ENCODE data around the gene HSPA12B.

HSPA12B gene

DNA sequence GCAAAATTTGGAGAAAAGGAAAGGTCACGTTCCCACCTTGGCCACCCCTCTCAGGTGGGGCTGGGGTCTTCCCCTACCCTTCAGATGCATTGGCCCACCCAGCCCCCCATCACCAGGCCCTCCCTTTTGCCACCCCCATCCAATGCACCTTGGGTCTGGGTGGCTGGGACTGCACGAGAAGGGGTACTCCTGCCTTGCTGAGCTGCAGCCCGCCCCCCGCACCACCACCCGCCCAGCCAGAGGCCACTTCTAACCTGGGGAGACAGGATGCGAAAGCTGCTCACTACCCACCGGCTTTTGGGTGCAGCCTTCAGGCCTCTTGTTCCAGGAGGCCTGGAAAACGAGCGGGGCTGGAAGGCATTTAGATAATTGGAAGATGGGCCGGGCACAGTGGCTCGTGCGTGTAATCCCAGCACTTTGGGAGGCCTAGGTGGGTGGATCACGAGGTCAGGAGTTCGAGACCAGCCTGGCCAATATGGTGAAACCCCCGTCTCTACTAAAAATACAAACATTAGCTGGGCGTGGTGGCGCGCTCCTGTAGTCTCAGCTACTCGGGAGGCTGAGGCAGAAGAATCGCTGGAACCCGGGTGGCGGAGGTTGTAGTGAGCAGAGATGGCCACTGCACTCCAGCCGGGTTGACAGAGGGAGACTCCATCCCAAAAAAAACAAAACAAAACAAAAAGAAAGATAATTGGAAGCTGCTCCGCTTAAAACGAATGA is 62.4 kb downstream of the HSPA12B start:
- no peak for DNase-seq (ENCODE audit: low spot score)
- TF ChIP-seq, protein P1, sequence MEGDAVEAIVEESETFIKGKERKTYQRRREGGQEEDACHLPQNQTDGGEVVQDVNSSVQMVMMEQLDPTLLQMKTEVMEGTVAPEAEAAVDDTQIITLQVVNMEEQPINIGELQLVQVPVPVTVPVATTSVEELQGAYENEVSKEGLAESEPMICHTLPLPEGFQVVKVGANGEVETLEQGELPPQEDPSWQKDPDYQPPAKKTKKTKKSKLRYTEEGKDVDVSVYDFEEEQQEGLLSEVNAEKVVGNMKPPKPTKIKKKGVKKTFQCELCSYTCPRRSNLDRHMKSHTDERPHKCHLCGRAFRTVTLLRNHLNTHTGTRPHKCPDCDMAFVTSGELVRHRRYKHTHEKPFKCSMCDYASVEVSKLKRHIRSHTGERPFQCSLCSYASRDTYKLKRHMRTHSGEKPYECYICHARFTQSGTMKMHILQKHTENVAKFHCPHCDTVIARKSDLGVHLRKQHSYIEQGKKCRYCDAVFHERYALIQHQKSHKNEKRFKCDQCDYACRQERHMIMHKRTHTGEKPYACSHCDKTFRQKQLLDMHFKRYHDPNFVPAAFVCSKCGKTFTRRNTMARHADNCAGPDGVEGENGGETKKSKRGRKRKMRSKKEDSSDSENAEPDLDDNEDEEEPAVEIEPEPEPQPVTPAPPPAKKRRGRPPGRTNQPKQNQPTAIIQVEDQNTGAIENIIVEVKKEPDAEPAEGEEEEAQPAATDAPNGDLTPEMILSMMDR (IDR thresholded peaks at IDR 0.05; ENCODE audit: extremely low read depth, missing control alignments) = no peak

DNA sequence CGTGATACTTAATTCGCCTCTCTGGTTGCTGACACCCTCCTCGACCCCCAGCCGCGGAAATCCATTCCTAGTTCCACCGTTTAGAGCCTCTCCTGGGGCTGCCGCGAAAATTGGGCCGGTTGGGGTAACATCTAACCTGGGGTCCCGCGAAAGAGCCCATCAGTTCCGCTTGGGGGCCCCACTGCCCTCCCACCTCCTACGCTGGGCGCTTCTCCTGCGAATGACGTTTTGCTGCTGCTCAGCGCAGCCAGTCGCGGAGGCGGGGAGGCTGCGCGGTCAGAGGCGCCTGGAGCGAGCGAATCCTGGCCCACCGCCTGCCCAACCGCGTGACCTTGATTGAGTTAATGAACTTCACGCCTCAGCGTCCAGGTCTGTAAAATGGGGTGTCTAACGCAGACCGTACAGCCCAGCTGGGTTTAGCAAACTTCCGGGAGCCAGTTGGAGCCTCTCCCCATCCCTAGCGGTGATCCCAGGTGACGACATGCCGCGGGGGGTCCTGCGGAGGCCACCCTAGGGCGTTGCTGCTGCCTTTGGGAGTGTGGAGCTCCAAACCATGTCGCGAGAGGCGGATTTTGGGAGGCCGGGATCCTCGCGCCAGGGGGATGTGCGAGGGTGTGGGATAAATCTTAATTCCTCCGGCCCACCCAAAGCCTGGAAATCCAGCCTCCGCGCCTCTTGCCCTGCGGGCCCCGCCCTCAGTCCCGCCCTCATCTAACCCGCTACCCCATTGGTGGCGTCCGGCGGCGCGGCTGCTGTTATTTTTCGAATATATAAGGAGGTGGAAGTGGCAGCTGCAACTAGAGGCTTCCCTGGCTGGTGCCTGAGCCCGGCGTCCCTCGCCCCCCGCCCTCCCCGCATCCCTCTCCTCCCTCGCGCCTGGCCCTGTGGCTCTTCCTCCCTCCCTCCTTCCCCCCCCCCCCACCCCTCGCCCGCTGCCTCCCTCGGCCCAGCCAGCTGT is 63.3 kb downstream of the HSPA12B start, which contains the start of gene CDC25B:
Gene CDC25B, plus strand, starts transcription at position 800 of the 958 bp plus-strand sequence. CDS start 222 bp downstream, outside the sequence.
- TF ChIP-seq, protein P1 (IDR thresholded peaks at IDR 0.05; ENCODE audit: extremely low read depth, missing control alignments) = peak; percentile 7
- peak; percentile 93 for DNase-seq (ENCODE audit: low spot score)

DNA sequence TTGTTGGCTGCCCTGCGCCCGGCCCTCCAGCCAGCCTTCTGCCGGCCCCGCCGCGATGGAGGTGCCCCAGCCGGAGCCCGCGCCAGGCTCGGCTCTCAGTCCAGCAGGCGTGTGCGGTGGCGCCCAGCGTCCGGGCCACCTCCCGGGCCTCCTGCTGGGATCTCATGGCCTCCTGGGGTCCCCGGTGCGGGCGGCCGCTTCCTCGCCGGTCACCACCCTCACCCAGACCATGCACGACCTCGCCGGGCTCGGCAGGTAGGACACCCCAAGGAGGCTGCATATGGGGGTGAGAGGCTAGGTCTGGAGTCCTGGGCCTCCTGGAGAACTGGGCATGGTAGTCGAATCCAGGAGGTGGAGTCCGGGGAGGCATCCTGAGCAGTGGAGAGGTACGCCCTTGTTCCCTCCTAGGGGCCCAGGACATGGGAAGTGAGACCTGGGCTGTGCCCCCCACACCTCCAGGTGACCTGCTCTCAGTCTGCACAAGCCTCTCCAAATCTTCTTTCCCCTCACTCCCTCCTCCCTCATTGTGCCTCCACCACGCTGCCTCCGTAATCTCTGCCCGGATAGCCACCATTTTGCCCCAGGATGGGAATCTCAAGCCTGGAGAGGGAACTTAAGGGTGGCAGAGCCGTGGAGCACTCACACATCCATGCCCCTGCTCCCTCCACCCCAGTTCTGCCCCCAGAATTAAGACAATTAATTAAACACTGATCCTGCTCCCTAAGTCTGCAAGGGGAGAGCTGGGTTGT is 64.2 kb downstream of the HSPA12B start:
- TF ChIP-seq, protein P1 (IDR thresholded peaks at IDR 0.05; ENCODE audit: extremely low read depth, missing control alignments) = no peak
- DNase-seq (ENCODE audit: low spot score) = no peak

DNA sequence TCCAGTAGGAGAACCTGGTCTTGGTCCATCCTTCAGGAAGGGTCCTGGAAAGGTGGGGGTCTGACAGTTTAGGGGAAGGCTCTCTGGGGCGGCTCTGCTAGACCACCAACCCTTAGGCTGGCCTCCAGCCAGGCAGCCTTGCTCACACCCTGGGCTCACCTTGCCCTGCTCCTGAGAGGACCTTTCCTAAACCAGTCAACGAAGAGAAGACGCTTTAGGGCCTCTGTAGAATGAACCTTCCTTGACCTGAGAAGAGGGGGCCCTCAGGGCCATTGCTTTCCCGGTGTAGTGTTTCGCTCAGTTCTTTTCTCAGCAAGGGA is 64.7 kb downstream of the HSPA12B start:
- TF ChIP-seq, protein P1 (IDR thresholded peaks at IDR 0.05; ENCODE audit: extremely low read depth, missing control alignments) = no peak
- no peak for DNase-seq (ENCODE audit: low spot score)

DNA sequence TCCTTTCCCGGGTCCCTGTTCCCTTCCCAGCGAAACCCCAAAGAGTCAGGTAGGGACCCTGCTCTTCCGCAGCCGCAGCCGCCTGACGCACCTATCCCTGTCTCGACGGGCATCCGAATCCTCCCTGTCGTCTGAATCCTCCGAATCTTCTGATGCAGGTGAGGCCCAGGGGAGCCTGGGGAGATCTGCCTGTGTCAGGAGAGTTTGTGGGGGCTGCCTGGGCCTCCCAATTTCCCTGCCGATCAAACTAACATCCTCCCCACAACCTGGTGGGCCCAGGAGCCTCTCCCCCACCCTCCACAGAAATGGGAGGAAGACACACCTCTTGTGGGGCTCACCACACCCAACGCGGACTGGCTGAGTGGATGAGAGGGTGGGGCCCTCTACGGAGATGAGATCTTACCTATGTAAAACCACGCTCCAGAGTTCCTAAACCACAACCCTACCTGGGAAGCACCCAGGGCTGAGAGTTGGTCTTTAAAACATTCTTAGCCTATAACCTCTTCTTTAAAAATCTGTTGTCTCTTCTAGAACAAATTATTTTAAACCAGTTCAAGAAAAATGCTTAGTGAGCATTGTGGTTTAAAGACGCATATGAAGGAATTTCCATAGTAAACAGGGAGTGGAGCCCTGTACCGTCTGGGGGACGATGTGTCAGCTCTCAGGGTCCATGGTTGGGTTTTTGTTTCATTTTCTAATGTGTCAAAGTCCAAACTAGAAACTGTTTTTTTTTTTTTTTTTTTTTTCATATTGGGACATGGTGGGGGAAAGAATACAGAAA is 65.3 kb downstream of the HSPA12B start:
- DNase-seq (ENCODE audit: low spot score) = peak; percentile 73
- TF ChIP-seq, protein P1 (IDR thresholded peaks at IDR 0.05; ENCODE audit: extremely low read depth, missing control alignments) = no peak

DNA sequence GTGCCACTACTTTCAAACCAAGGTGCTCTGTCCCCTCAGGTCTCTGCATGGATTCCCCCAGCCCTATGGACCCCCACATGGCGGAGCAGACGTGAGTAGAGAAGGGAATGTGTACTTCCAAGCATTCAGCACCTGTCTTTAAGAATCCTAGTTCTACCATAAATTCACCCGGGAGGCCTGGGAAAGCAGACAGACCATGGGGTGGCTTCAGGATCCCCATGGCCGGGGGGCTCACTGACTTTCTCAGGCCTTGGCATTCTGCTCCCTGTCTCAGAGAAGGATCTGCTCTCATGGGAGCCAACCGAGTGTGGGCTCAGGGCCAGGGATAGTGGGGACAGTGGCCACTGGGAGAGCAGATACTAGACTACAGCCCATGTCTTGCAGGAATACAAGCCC is 65.9 kb downstream of the HSPA12B start:
- TF ChIP-seq, protein P1 (IDR thresholded peaks at IDR 0.05; ENCODE audit: extremely low read depth, missing control alignments) = no peak
- DNase-seq (ENCODE audit: low spot score) = no peak

Data from GM20000 (cell line).